MCF 10A (cell line): ENCODE results near the gene E2F1. TPM values are rescaled to one million over a fixed set of nuclear protein-coding genes. Genes with fewer than 3 reads are reported as not detected.

ENCODE experiments used
- BruUV-seq: library from RNA; stranded (reverse); fragments of 400-500 nt; replicated peaks from 2 replicates; lab custom pipeline; 2021; lab: Mats Ljungman, UMichigan
- CTCF ChIA-PET: fragments of 300-600 bp; sonication (Branson Sonifier 250); formaldehyde crosslinking; extraction: SDS; loops from one replicate; lab custom pipeline; 2021; ENCODE audit warnings: antibody characterized with exemption, inconsistent platforms; lab: Yijun Ruan, JAX
- POLR2A ChIA-PET: fragments of 300-600, 350-650 bp; sonication (Branson Sonifier 250); formaldehyde crosslinking; extraction: SDS; loops from one replicate; lab custom pipeline; 2020; ENCODE audit warnings: antibody characterized with exemption, inconsistent platforms; lab: Yijun Ruan, JAX
- DNase-seq: peaks from one replicate; pipeline ENCODE4 v3.0.0-alpha.2; 2018; ENCODE audit not compliant: unreplicated experiment
- H3K27ac Mint-ChIP-seq: one replicate; pipeline ENCODE4 v1.8.0; 2022; ENCODE audit warnings: mild to moderate bottlenecking, low read depth, mixed read lengths; ENCODE audit not compliant: unreplicated experiment
- H3K27me3 Mint-ChIP-seq: one replicate; pipeline ENCODE4 v1.8.0; 2022; ENCODE audit warnings: mixed read lengths; ENCODE audit not compliant: insufficient read depth, unreplicated experiment
- H3K36me3 Mint-ChIP-seq: one replicate; pipeline ENCODE4 v1.8.0; 2022; ENCODE audit warnings: mild to moderate bottlenecking, moderate library complexity, mixed read lengths; ENCODE audit not compliant: insufficient read depth, unreplicated experiment
- H3K4me1 Mint-ChIP-seq: one replicate; pipeline ENCODE4 v1.8.0; 2022; ENCODE audit warnings: mixed read lengths; ENCODE audit not compliant: insufficient read depth, unreplicated experiment
- H3K4me3 Mint-ChIP-seq: one replicate; pipeline ENCODE4 v1.8.0; 2022; ENCODE audit warnings: mild to moderate bottlenecking, moderate library complexity, mixed read lengths; ENCODE audit not compliant: unreplicated experiment
- H3K9me3 Mint-ChIP-seq: one replicate; pipeline ENCODE4 v1.8.0; 2022; ENCODE audit warnings: mixed read lengths; ENCODE audit not compliant: unreplicated experiment
- intact Hi-C: fragments of 100-400 bp; cut with micrococcal nuclease; formaldehyde crosslinking; loops from 2 replicates; pipeline ENCODE4 v1.14.1; 2022
- total RNA-seq: library from RNA; stranded (reverse); gene quantifications from 2 replicates; pipeline ENCODE4 v1.2.3, GENCODE V29; 2022
- TF ChIP-seq, protein P1 (sequence below): fragments of 200-600 bp; IDR thresholded peaks from one replicate; pipeline ENCODE4 v1.8.0; 2022; ENCODE audit warnings: antibody characterized with exemption, mild to moderate bottlenecking; ENCODE audit not compliant: unreplicated experiment

The E2F1 gene
- total RNA-seq, 1 experiment from 2014 or later, result 3.7 TPM

DNA sequence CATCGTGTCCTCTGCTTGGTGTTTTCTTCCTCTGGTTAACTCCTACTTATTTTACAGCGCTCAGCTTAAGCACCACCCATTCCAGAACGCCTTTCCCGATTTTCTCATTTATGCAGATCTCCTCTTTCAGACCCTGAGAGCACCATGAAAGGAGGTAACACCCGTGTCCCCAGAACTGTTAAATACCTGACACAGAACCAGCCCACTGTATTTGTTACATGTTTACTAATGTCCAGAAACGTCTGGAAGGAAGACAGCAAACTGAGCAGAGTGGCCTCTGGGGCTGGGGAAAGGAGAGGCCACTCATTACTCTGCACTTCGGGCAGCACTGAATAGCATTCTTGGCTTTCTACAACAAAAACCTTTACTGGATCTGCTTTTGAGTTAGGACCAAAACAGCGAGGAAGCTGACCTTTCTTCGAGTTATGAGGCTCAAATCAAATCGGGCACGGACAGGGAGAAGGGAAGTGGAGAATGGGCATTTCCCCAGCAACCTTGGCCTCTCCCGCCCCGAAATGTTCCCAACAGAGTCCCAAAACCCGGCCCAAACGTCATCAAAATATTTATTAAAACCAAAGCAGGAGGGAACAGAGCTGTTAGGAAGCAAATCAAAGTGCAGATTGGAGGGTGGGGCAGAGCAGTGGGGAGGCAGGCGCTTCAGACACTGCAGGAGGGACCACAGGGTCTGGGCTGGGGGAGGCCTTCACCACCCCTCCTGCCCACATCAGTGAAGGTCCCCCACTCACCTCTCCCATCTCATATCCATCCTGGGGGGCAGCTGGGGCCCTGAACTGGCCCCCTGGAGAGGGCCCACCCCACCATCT, 10.8 kb downstream of the E2F1 start:
- Mint-ChIP-seq H3K36me3 (no peaks in the 10 kb centered on the region), H3K9me3 (no peaks in the 10 kb centered on the region), H3K4me3 (peak overlapping the region; percentile 97), H3K27ac (no peak overlapping the region), H3K4me1 (peaks cover 19% of the 10 kb centered on the region), H3K27me3 (no peaks in the 10 kb centered on the region)
- ChIA-PET CTCF (interaction anchor here (0.5 to 3.7 kb wide), 5 partner anchors 8 to 431 kb away, joined by 3 to 19 read pairs (median 3); partner anchors contain the start of gene ACTL10), POLR2A (interaction anchor here (0.8 to 1.9 kb wide), 7 partner anchors 9 to 274 kb away, joined by 3 to 9 read pairs (median 3); partner anchors contain the start of genes ACTL10, CBFA2T2, CDK5RAP1 and CHMP4B)
- TF ChIP-seq, protein P1, sequence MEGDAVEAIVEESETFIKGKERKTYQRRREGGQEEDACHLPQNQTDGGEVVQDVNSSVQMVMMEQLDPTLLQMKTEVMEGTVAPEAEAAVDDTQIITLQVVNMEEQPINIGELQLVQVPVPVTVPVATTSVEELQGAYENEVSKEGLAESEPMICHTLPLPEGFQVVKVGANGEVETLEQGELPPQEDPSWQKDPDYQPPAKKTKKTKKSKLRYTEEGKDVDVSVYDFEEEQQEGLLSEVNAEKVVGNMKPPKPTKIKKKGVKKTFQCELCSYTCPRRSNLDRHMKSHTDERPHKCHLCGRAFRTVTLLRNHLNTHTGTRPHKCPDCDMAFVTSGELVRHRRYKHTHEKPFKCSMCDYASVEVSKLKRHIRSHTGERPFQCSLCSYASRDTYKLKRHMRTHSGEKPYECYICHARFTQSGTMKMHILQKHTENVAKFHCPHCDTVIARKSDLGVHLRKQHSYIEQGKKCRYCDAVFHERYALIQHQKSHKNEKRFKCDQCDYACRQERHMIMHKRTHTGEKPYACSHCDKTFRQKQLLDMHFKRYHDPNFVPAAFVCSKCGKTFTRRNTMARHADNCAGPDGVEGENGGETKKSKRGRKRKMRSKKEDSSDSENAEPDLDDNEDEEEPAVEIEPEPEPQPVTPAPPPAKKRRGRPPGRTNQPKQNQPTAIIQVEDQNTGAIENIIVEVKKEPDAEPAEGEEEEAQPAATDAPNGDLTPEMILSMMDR, result no peak
- no peak for DNase-seq
- intact Hi-C loops, result no loop called here
- no TSS peak for BruUV-seq

DNA sequence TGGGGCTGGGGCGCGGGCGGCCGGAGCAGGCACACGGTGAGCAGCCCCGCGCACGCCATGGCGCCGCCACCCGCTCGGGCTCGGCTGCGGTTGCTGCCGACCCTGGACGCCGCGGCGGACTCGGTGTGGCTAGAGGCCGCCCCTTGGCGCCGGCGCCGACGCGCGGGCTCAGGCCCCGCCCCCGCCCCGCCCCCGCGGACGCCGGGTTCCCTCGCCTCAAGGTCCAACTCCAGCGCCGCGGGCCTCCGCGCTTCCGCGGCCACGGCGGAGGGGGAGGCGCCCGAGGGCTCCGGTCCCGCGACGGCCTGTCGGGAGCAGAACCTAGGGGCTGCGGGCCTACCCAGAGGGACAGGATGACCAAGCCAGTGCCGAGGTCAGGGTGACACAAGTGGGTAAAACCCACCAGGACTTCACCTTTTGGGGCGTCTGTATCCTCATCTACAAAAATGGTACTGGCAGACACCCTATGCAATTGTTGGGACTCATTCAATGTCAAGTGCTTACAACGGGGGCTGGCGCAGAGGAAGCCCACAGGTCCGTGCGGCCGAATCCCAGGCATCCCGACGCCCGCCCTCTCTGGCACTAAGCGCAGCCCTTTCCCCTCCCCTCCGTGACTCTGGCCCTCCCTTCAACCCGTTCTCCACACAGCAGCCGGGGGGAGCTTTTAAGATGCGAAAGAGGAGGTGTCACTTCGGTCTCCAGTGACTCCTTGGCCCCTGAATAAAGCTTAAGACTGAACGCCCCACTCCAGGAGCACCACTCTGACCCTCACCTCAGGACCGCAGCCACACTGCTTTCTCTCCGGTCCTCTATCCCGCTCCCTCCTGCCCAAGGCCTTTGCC, 11.7 kb downstream of the E2F1 start, which contains the start of gene NECAB3:
Gene NECAB3, minus strand, starts transcription at position 135 of the 842 bp plus-strand sequence. Its CDS starts 76 bp downstream, at position 59.
- Mint-ChIP-seq H3K4me3 (peak within 1 kb of the TSS; percentile 97), H3K27me3 (no peaks in the 10 kb centered on the region), H3K9me3 (no peaks in the 10 kb centered on the region), H3K36me3 (peaks cover 7% of the 10 kb centered on the region), H3K4me1 (peaks cover 19% of the 10 kb centered on the region), H3K27ac (peak within 1 kb of the TSS; percentile 94)
- peak; percentile 67 for DNase-seq
- TF ChIP-seq, protein P1, result no peak
- CTCF ChIA-PET, result interaction anchor here (0.5 to 0.8 kb wide), 2 partner anchors 44 to 93 kb away, joined by 3 read pairs; no protein-coding TSS in a partner anchor
- no TSS peak for BruUV-seq
- POLR2A ChIA-PET, result interaction anchor here (0.6 to 1.9 kb wide), 7 partner anchors 8 to 273 kb away, joined by 3 to 9 read pairs (median 3); partner anchors contain the start of genes ACTL10, CBFA2T2, CDK5RAP1 and PXMP4
- intact Hi-C loops, result no loop called here

DNA sequence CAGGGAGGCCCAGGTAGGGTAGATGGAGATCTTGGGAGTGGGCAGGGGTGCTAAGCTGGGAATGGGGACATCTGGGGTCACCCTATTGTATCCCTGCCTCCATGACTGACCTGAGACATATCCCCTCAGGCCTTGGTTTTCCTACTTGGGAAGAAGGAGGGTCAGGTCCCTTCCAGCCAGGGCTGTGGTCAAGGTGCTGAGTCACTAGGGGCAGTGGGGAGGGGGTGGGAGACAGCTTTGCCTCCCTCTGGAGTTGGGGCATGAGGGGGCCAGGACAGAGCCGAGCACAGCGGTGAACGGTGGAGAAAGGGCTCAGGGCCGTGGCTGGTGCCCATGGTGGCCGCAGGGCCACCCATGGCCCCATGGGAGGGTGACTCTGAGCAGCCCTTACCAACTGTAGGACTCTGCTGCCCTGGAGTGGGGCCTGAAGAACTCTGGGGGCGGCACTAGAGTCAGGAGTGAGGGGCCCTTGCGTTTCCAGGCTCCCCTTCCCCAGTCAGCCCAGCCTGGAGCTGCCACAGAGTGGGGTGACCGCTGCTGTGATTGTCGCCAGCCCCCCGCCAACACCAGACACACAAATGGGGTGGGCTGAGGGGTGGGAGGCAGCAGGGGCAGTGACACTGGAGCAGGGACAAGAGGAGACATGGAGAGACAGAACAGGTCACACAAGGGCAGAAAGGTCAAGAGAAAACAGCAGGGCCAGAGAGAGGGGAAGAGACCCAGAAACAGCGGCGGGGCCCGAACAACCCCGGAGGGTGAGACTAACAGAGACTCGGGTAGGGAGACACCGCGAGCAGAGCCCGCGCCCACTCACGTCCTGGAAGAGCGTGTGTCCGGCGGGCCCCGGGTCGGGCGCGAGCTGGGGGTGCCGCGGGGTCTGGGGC, 12.5 kb downstream of the E2F1 start:
- H3K36me3 Mint-ChIP-seq, result peaks cover 7% of the 10 kb centered on the region
- ChIA-PET POLR2A (interaction anchor here (0.6 to 0.9 kb wide), 2 partner anchors 10 to 11 kb away, joined by 3 read pairs; partner anchors contain the start of gene C20orf144), CTCF (interaction anchor here (0.7 kb wide), 1 partner anchor 12 kb away, joined by 3 read pairs; no protein-coding TSS in a partner anchor)
- peaks cover 19% of the 10 kb centered on the region for H3K4me1 Mint-ChIP-seq
- H3K27ac Mint-ChIP-seq, result peak overlapping the region; percentile 94
- TF ChIP-seq, protein P1, result no peak
- BruUV-seq, result no TSS peak
- no peak for DNase-seq
- no peaks in the 10 kb centered on the region for H3K27me3 Mint-ChIP-seq
- H3K9me3 Mint-ChIP-seq, result no peaks in the 10 kb centered on the region
- H3K4me3 Mint-ChIP-seq, result peak overlapping the region; percentile 97
- intact Hi-C loops, result no loop called here
